Right atrium auricular region (tissue), 2 donors: ENCODE results near the gene DPEP2. TPM values are rescaled to one million over a fixed set of nuclear protein-coding genes. Genes with fewer than 3 reads are reported as not detected.

ENCODE experiments used
- DNase-seq: peaks from one replicate; pipeline ENCODE4 v3.0.0-alpha.2; 2019; ENCODE audit warnings: low spot score
- H3K27ac ChIP-seq, 2 donors: fragments of 200-600 bp; sonication (generic); 1 replicate in 1 of 2; 2 replicates in 1 of 2; pipeline ENCODE4 v1.5.1; 2016 to 2019
- H3K27me3 ChIP-seq, 2 donors: fragments of 200-600 bp; sonication (generic); one replicate each; pipeline versions ENCODE4 v1.5.1 to v1.6.0; 2017 to 2019
- H3K36me3 ChIP-seq: fragments of 200-600 bp; sonication (generic); one replicate; pipeline ENCODE4 v1.5.1; 2016
- H3K4me1 ChIP-seq, 2 donors: fragments of 200-600 bp; sonication (generic); one replicate each; pipeline versions ENCODE4 v1.5.1 to v1.6.0; 2017 to 2019
- H3K4me3 ChIP-seq, 2 donors: fragments of 200-600 bp; sonication (generic); 1 replicate in 1 of 2; 2 replicates in 1 of 2; pipeline ENCODE4 v1.5.1; 2017 to 2019; ENCODE audit warnings: mild to moderate bottlenecking in 1 of 2, moderate library complexity in 1 of 2
- H3K9me3 ChIP-seq, 2 donors: fragments of 200-600 bp; sonication (generic); one replicate each; pipeline ENCODE4 v1.5.1; 2019
- total RNA-seq, 2 donors: library from RNA; depleted of rRNA; stranded (reverse); fragments of >200 nt; gene quantifications; one replicate each; pipeline ENCODE4 v1.1.0, GENCODE V29; 2016
- TF ChIP-seq, protein P1 (sequence below), 2 donors: fragments of 200-600 bp; sonication (generic); IDR thresholded peaks; one replicate each; pipeline ENCODE4 v1.5.1; 2019; ENCODE audit warnings: antibody characterized with exemption in 2 of 2

The DPEP2 gene
- total RNA-seq, 2 donors from 2014 or later = 0.85 to 1.6 TPM

DNA sequence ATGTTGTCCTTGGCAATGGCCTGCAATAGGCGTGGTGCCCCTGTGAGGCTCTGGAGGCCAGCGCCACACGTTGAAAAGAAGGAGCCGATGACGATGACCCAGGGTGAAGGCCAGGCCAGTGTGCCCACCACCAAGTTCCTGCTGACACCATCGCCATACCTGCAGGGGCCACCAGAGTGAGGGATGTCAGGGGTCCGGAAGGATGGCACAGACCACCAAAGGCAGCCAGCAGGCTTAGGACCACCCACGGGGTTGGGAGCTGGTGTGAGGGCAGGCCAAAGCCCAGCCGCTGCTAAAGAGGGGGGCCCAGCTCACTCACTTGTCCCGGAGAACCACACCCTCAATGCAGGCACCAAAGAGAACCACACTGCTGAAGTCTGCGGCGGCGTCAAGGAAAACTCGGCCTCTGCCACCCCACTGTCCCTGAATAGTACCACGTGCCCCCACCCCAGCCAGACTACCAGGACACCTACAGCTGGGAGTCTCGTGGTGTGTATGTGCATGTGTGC, 48.9 kb downstream of the DPEP2 start:
- TF ChIP-seq, protein P1, sequence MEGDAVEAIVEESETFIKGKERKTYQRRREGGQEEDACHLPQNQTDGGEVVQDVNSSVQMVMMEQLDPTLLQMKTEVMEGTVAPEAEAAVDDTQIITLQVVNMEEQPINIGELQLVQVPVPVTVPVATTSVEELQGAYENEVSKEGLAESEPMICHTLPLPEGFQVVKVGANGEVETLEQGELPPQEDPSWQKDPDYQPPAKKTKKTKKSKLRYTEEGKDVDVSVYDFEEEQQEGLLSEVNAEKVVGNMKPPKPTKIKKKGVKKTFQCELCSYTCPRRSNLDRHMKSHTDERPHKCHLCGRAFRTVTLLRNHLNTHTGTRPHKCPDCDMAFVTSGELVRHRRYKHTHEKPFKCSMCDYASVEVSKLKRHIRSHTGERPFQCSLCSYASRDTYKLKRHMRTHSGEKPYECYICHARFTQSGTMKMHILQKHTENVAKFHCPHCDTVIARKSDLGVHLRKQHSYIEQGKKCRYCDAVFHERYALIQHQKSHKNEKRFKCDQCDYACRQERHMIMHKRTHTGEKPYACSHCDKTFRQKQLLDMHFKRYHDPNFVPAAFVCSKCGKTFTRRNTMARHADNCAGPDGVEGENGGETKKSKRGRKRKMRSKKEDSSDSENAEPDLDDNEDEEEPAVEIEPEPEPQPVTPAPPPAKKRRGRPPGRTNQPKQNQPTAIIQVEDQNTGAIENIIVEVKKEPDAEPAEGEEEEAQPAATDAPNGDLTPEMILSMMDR (IDR thresholded peaks at IDR 0.05) = no peak
- DNase-seq = no peak
- Histone ChIP-seq H3K4me3 (no peak overlapping the region), H3K36me3 (peaks cover 100% of the 10 kb centered on the region), H3K27me3 (no peaks in the 10 kb centered on the region), H3K9me3 (no peaks in the 10 kb centered on the region), H3K27ac (no peak overlapping the region), H3K4me1 (peaks cover 0 to 40% of the 10 kb centered on the region in 2 donors)

DNA sequence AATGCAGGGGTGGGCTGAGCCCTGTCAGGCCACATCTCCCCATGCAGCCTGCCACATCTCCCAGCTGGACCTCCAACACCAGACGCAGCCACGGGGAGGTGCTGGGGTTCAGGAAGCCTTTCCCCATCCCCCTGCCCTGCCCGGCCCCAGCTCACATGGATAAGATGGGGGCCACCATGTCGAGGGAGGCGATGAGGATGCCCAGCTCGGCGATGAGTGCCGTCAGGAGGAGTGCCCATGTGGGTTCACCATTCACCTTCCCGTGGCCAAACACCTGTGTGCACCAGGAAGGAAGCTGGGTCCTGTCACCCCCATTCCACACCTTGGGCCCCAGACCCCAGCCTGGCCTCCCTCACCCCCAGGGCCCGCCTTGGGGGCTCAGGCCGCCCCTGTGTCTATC, 49.6 kb downstream of the DPEP2 start:
- H3K36me3 ChIP-seq = peaks cover 100% of the 10 kb centered on the region
- no peak overlapping the region for H3K27ac ChIP-seq
- H3K9me3 ChIP-seq = no peaks in the 10 kb centered on the region

DNA sequence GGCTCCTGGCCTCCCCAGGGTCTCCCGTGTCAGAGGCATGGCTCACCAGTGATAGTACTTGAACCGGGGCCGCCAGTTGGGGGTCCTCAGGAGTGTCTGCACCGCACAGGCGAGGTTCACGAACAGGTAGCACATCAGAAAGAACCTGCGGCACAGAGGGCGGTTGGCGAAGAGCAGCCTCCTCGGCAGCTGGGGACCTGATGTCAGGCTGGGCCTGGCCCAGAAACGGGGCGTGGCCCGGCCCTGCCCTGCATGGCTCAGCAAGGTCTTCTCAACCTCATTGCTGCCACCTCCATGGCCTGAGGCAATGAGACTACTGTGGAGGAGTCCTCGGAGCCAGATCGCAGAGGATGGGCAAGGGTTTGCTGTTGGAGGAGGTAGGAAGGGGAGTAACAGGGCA, 51.3 kb downstream of the DPEP2 start:
- peaks cover 0 to 58% of the 10 kb centered on the region in 2 donors for H3K4me1 ChIP-seq
- TF ChIP-seq, protein P1 (IDR thresholded peaks at IDR 0.05) = no peak
- no peaks in the 10 kb centered on the region for H3K27me3 ChIP-seq
- no peaks in the 10 kb centered on the region for H3K9me3 ChIP-seq
- H3K36me3 ChIP-seq = peaks cover 98% of the 10 kb centered on the region
- no peak overlapping the region for H3K4me3 ChIP-seq
- no peak overlapping the region for H3K27ac ChIP-seq
- no peak for DNase-seq

More for the DNA sequence above, 49.6 kb downstream of the DPEP2 start:
- Histone ChIP-seq H3K27me3 (no peaks in the 10 kb centered on the region), H3K4me3 (no peak overlapping the region), H3K4me1 (peaks cover 0 to 47% of the 10 kb centered on the region in 2 donors)
- TF ChIP-seq, protein P1 (IDR thresholded peaks at IDR 0.05) = no peak
- DNase-seq = no peak

DNA sequence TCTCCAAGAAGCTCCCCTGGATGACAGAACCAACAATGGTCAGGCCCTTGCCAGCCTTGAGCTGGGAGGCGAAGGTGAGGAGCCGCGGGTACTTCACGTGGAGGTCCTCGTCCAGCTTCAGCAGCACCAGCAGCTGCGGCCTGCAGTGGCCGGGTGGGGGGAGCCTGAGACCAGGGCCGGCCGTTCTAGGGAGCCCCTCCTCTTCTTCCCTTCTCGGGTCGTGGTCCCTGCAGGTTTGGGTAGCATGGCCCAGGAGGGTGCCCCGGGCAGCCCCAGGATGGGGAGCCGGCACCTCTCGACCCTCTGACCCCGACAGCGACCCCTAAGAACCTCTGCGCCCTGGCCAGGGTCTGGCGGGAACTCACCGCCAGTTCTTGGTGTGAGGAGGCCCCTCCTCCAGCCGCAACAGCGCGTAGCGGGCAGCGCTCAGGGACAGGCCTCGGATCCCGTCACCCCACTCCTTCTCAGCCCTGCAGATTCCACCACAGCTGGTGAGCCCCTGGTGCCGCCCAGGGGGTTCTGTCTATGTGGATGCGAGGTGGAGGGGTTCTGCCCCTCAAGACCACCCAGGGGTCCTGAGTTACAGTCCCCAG, 52.2 kb downstream of the DPEP2 start:
- TF ChIP-seq, protein P1 (IDR thresholded peaks at IDR 0.05) = no peak
- Histone ChIP-seq H3K4me3 (no peak overlapping the region), H3K36me3 (peaks cover 98% of the 10 kb centered on the region), H3K27ac (no peak overlapping the region), H3K9me3 (no peaks in the 10 kb centered on the region), H3K27me3 (no peaks in the 10 kb centered on the region), H3K4me1 (peaks cover 0 to 64% of the 10 kb centered on the region in 2 donors)
- no peak for DNase-seq

DNA sequence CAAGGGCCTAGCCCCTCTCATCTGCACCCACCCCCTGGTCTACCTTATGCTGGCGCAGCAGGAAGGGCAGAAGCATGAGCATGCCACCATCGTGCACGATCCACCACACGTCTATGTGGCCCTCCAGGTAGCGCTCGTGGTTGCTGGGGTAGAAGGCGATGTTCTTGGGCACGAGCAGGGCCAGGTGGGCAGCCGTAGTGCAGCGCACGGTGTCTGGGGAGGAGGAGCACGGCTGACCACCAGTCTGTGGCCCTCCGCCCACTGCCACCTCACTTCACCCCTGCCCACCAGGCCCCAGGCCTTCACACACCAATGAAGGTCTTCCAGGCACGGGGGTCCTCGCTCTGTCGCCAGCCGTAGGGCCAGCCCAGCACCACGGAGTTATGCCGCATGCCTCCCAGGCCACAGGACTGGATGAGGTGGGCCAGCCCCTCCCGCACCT, 53.1 kb downstream of the DPEP2 start:
- no peak overlapping the region for H3K27ac ChIP-seq
- no peak for DNase-seq
- H3K4me1 ChIP-seq = peaks cover 0 to 59% of the 10 kb centered on the region in 2 donors

More for the DNA sequence above, 53.1 kb downstream of the DPEP2 start:
- Histone ChIP-seq H3K4me3 (no peak overlapping the region), H3K9me3 (no peaks in the 10 kb centered on the region), H3K27me3 (no peaks in the 10 kb centered on the region), H3K36me3 (peaks cover 96% of the 10 kb centered on the region)
- TF ChIP-seq, protein P1 (IDR thresholded peaks at IDR 0.05) = no peak
